Stimulated activated CD8-positive, alpha-beta memory T cell treated with anti-CD3 and anti-CD28 coated beads, Interleukin-15, amount 100 ng/mL, for 4 hours (primary cell): ENCODE data around the gene FDX2.
A peak's percentile ranks its signal among the peaks of the same experiment; 100 is the strongest.

Experiments used
- DNase-seq, 2 donors: peaks; one replicate each; pipeline ENCODE4 v3.0.0-alpha.2; 2020; ENCODE audit warnings: low read depth in 2 of 2

The FDX2 gene

GRCh38 chr19:10299545-10300458 lies 16.0 kb downstream of the FDX2 start:
- no peak for DNase-seq

GRCh38 chr19:10295847-10296591 lies 19.8 kb downstream of the FDX2 start:
- no peak for DNase-seq

- DNase-seq, result peak in 1 of 2 donors; percentile 51
These were observed 20.4 kb downstream of the FDX2 start for GRCh38 chr19:10295305-10295846.

GRCh38 chr19:10294368-10294697 lies 21.5 kb downstream of the FDX2 start:
- no peak for DNase-seq

- DNase-seq, result no peak
These were observed 22.0 kb downstream of the FDX2 start for GRCh38 chr19:10293637-10294367.

- no peak for DNase-seq
These were observed 22.8 kb downstream of the FDX2 start for GRCh38 chr19:10292789-10293636.

- no peak for DNase-seq
These were observed 23.5 kb downstream of the FDX2 start for GRCh38 chr19:10292206-10292788.

GRCh38 chr19:10291554-10292205 lies 24.1 kb downstream of the FDX2 start:
- DNase-seq, result no peak

- no peak for DNase-seq
These were observed 24.8 kb downstream of the FDX2 start for GRCh38 chr19:10290876-10291553.

GRCh38 chr19:10290357-10290875 lies 25.4 kb downstream of the FDX2 start:
- DNase-seq, result no peak

GRCh38 chr19:10289836-10290356 lies 25.9 kb downstream of the FDX2 start, which contains the start of gene ICAM5:
Gene ICAM5, plus strand, starts transcription at chr19:10289952. Its CDS starts 92 bp downstream, at chr19:10290044.
- peak in 1 of 2 donors; percentile 56 for DNase-seq

GRCh38 chr19:10289167-10289835 lies 26.5 kb downstream of the FDX2 start:
- no peak for DNase-seq

- no peak for DNase-seq
These were observed 27.1 kb downstream of the FDX2 start for GRCh38 chr19:10288662-10289166.

GRCh38 chr19:10286803-10287737 lies 28.7 kb downstream of the FDX2 start, which contains the start of gene ICAM4:
Gene ICAM4, plus strand, starts transcription at chr19:10286955. Its CDS starts 58 bp downstream, at chr19:10287013.
- no peak for DNase-seq

- no peak for DNase-seq
These were observed 30.4 kb downstream of the FDX2 start for GRCh38 chr19:10285393-10285792.

- no peak for DNase-seq
These were observed 30.9 kb downstream of the FDX2 start for GRCh38 chr19:10284960-10285278.
